ENCODE results near the gene CDH23. TPM values are rescaled to one million over a fixed set of nuclear protein-coding genes. Genes with fewer than 3 reads are reported as not detected.

The CDH23 gene
- total and polyA plus RNA-seq, 2 of the 8 experiments (the other 6 are each of a cell fraction or from before 2014, with no cell fraction given) = 1.9 to 4.9 TPM

GRCh38 chr10:71463111-71463510, 66.4 kb downstream of the CDH23 start:
- ChIA-PET CTCF (ENCODE audit: partially characterized antibody) (interaction anchor here (0.6 to 1.3 kb wide), 5 partner anchors 11 to 343 kb away, joined by 3 to 6 read pairs (median 3); no protein-coding TSS in a partner anchor), POLR2A (ENCODE audit: partially characterized antibody) (no interaction called here)
- no peak for FAIRE-seq
- Histone ChIP-seq H3K9me3 (ENCODE audit: insufficient read depth in 2 of 2, low read depth in 1 of 2, low read length in 1 of 2) (no peaks in the 10 kb centered on the region), H4K20me1 (replicated peaks in 1 of 2; ENCODE audit: control insufficient read depth in 1 of 2, insufficient read depth in 2 of 2, low read length in 2 of 2) (peaks cover 3 to 4% of the 10 kb centered on the region in 2 experiments), H3K56ac (replicated peaks; ENCODE audit: insufficient read length, low read depth, low read length) (no peak overlapping the region), H3K4me1 (replicated peaks in 1 of 4; ENCODE audit: control insufficient read depth in 3 of 4, insufficient read depth in 4 of 4, low read length in 3 of 4) (peaks cover 0 to 2% (median 0%) of the 10 kb centered on the region in 4 experiments; a peak in 1 of 7 replicates), H2BK12ac (ENCODE audit: low read depth, low read length) (no peak overlapping the region), H2BK15ac (ENCODE audit: low read length) (no peak overlapping the region), H4K8ac (ENCODE audit: extremely low read depth, insufficient read depth, low read length) (no peak overlapping the region), H4K5ac (ENCODE audit: insufficient read length, low read depth, low read length) (no peak overlapping the region), H3K23me2 (ENCODE audit: low read depth, low read length) (peaks cover 3% of the 10 kb centered on the region; the same call in 1 of the 2 replicates), H3K23ac (ENCODE audit: insufficient read length) (no peak overlapping the region), H3K79me1 (ENCODE audit: low read depth, low read length) (no peaks in the 10 kb centered on the region), H2BK20ac (ENCODE audit: low read length) (no peak overlapping the region), H3K14ac (ENCODE audit: insufficient read length) (no peak overlapping the region), H3K79me2 (ENCODE audit: control insufficient read depth in 1 of 2, insufficient read depth in 2 of 2, low read length in 2 of 2) (no peaks in the 10 kb centered on the region), H3K4me3 (ENCODE audit: extremely low read depth in 1 of 4, insufficient read depth in 2 of 4, low read depth in 3 of 4, low read length in 4 of 4) (no peak overlapping the region), H3K4ac (replicated peaks; ENCODE audit: insufficient read length, low read depth, low read length) (no peak overlapping the region), H2AK5ac (ENCODE audit: low read depth, low read length) (no peak overlapping the region), H3K27me3 (replicated peaks in 1 of 4; ENCODE audit: control insufficient read depth in 3 of 4, extremely low read depth in 1 of 4, insufficient read depth in 3 of 4, low read length in 3 of 4) (no peaks in the 10 kb centered on the region), H2AFZ (ENCODE audit: low read length) (no peak overlapping the region), H3K18ac (ENCODE audit: extremely low read depth, low read length) (no peak overlapping the region), H3K27ac (ENCODE audit: low read depth, low read length) (no peak overlapping the region), H2BK120ac (replicated peaks; ENCODE audit: low read depth, low read length) (no peak overlapping the region), H3K36me3 (ENCODE audit: control insufficient read depth in 2 of 4, insufficient read depth in 4 of 4, low read length in 3 of 4) (no peaks in the 10 kb centered on the region), H3K9ac (replicated peaks in 1 of 4; ENCODE audit: extremely low read depth in 1 of 4, low read depth in 3 of 4, low read length in 3 of 4) (no peak overlapping the region), H2BK5ac (ENCODE audit: low read depth, low read length) (no peak overlapping the region), H4K91ac (replicated peaks; ENCODE audit: insufficient read length, low read length) (no peak overlapping the region), H3K4me2 (ENCODE audit: insufficient read depth in 1 of 2, low read depth in 2 of 2, low read length in 2 of 2) (no peak overlapping the region)
- 92% methylated on average over 7 of the region's 7 CpGs; no CpG with 5 or more reads in 1 of the 2 experiments for WGBS, 2 experiments (ENCODE audit: extremely low coverage in 1 of 2, insufficient coverage in 1 of 2, insufficient read length in 1 of 2, insufficient replicate concordance in 2 of 2, low coverage in 1 of 2, low lambda C conversion rate in 2 of 2, missing lambda C conversion rate in 1 of 2)
- no peak for DNase-seq (ENCODE audit: low read depth in 1 of 2, low spot score in 2 of 2)
- TF ChIP-seq E2F6 (IDR thresholded peaks at IDR 0.05) = no peak
- no peak for TF ChIP-seq SP4 (IDR thresholded peaks at IDR 0.05; ENCODE audit: low read length)
- no peak for TF ChIP-seq RFX5 (IDR thresholded peaks at IDR 0.05; ENCODE audit: borderline replicate concordance, low read depth, low read length)
- no peak for TF ChIP-seq USF2 (IDR thresholded peaks at IDR 0.05; ENCODE audit: low read length)
- no peak for TF ChIP-seq GABPA (IDR thresholded peaks at IDR 0.05; ENCODE audit: borderline replicate concordance, insufficient read depth, low read length)
- TF ChIP-seq SIX5 (IDR thresholded peaks at IDR 0.05; ENCODE audit: low read depth, low read length) = no peak
- TF ChIP-seq POLR2AphosphoS5 (IDR thresholded peaks at IDR 0.05; ENCODE audit: low read depth, low read length) = no peak
- TF ChIP-seq ASH2L (IDR thresholded peaks at IDR 0.05; ENCODE audit: low read length) = no peak
- TF ChIP-seq KDM5A (IDR thresholded peaks at IDR 0.05; ENCODE audit: low read length) = no peak
- no peak for TF ChIP-seq POU5F1 (IDR thresholded peaks at IDR 0.05; ENCODE audit: low read depth, low read length)
- no peak for TF ChIP-seq FOSL1 (IDR thresholded peaks at IDR 0.05; ENCODE audit: insufficient read depth, low read depth, low read length)
